ENCODE measurements around the gene PLAC8L1.

DNA sequence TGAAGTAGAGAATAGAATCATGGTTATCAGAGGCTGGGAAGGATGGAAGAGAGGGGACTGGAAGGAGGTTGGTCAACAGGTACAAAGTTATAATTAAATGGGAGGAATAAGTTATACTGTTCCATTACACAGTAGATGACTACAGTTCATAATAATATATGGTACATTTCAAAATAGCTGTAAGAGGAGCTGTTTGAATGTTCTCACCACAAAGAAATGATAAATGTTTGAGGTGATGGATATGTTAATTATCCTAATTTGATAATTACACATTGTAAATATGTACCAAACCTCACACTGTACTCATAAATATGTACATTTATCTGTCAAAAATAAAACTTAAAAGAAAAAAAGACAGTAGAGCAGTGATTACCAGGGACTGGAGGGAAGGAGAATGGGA lies 12.9 kb upstream of the PLAC8L1 start:
- TF ChIP-seq CREB1 (CRISPR knock-in tag; IDR thresholded peaks at IDR 0.05) = no peak
- TF ChIP-seq TEAD1 (CRISPR knock-in tag; IDR thresholded peaks at IDR 0.05) = no peak
- no peak for TF ChIP-seq ZNF232 (CRISPR knock-in tag; IDR thresholded peaks at IDR 0.05)
- no peak for TF ChIP-seq ZNF121 (CRISPR knock-in tag; IDR thresholded peaks at IDR 0.05)
- no peak for TF ChIP-seq USF1 (CRISPR knock-in tag; IDR thresholded peaks at IDR 0.05)
- TF ChIP-seq, protein P1, sequence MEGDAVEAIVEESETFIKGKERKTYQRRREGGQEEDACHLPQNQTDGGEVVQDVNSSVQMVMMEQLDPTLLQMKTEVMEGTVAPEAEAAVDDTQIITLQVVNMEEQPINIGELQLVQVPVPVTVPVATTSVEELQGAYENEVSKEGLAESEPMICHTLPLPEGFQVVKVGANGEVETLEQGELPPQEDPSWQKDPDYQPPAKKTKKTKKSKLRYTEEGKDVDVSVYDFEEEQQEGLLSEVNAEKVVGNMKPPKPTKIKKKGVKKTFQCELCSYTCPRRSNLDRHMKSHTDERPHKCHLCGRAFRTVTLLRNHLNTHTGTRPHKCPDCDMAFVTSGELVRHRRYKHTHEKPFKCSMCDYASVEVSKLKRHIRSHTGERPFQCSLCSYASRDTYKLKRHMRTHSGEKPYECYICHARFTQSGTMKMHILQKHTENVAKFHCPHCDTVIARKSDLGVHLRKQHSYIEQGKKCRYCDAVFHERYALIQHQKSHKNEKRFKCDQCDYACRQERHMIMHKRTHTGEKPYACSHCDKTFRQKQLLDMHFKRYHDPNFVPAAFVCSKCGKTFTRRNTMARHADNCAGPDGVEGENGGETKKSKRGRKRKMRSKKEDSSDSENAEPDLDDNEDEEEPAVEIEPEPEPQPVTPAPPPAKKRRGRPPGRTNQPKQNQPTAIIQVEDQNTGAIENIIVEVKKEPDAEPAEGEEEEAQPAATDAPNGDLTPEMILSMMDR (IDR thresholded peaks at IDR 0.05) = no peak
- TF ChIP-seq, protein P2, sequence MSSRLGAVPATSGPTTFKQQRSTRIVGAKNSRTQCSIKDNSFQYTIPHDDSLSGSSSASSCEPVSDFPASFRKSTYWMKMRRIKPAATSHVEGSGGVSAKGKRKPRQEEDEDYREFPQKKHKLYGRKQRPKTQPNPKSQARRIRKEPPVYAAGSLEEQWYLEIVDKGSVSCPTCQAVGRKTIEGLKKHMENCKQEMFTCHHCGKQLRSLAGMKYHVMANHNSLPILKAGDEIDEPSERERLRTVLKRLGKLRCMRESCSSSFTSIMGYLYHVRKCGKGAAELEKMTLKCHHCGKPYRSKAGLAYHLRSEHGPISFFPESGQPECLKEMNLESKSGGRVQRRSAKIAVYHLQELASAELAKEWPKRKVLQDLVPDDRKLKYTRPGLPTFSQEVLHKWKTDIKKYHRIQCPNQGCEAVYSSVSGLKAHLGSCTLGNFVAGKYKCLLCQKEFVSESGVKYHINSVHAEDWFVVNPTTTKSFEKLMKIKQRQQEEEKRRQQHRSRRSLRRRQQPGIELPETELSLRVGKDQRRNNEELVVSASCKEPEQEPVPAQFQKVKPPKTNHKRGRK (CRISPR knock-in tag; IDR thresholded peaks at IDR 0.05; ENCODE audit: borderline replicate concordance) = no peak
- TF ChIP-seq, protein P3, sequence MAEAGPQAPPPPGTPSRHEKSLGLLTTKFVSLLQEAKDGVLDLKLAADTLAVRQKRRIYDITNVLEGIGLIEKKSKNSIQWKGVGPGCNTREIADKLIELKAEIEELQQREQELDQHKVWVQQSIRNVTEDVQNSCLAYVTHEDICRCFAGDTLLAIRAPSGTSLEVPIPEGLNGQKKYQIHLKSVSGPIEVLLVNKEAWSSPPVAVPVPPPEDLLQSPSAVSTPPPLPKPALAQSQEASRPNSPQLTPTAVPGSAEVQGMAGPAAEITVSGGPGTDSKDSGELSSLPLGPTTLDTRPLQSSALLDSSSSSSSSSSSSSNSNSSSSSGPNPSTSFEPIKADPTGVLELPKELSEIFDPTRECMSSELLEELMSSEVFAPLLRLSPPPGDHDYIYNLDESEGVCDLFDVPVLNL (CRISPR knock-in tag; IDR thresholded peaks at IDR 0.05; ENCODE audit: borderline replicate concordance, low read depth) = no peak
- no peak for TF ChIP-seq CBFB (CRISPR knock-in tag; IDR thresholded peaks at IDR 0.05; ENCODE audit: low read depth)
- TF ChIP-seq, protein P4, sequence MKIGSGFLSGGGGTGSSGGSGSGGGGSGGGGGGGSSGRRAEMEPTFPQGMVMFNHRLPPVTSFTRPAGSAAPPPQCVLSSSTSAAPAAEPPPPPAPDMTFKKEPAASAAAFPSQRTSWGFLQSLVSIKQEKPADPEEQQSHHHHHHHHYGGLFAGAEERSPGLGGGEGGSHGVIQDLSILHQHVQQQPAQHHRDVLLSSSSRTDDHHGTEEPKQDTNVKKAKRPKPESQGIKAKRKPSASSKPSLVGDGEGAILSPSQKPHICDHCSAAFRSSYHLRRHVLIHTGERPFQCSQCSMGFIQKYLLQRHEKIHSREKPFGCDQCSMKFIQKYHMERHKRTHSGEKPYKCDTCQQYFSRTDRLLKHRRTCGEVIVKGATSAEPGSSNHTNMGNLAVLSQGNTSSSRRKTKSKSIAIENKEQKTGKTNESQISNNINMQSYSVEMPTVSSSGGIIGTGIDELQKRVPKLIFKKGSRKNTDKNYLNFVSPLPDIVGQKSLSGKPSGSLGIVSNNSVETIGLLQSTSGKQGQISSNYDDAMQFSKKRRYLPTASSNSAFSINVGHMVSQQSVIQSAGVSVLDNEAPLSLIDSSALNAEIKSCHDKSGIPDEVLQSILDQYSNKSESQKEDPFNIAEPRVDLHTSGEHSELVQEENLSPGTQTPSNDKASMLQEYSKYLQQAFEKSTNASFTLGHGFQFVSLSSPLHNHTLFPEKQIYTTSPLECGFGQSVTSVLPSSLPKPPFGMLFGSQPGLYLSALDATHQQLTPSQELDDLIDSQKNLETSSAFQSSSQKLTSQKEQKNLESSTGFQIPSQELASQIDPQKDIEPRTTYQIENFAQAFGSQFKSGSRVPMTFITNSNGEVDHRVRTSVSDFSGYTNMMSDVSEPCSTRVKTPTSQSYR (CRISPR knock-in tag; IDR thresholded peaks at IDR 0.05) = no peak
- no peak for TF ChIP-seq ESRRA (CRISPR knock-in tag; IDR thresholded peaks at IDR 0.05; ENCODE audit: borderline replicate concordance)
- no peak for TF ChIP-seq NR1H2 (CRISPR knock-in tag; IDR thresholded peaks at IDR 0.05)
- TF ChIP-seq TEAD4 (CRISPR knock-in tag; IDR thresholded peaks at IDR 0.05) = no peak
